PC-3 (cell line): Measurements from ENCODE around the gene CLEC5A.

Experiments
- CTCF ChIP-seq: fragments of 300-600 bp; sonication (generic); conservative IDR thresholded peaks from 2 replicates; pipeline ENCODE4 v1.5.1; 2017; ENCODE audit warnings: antibody characterized with exemption, low read depth, mild to moderate bottlenecking, low read length
- EZH2 ChIP-seq: fragments of 300-600 bp; sonication (generic); IDR thresholded peaks from one replicate; pipeline ENCODE4 v1.6.1; 2017; ENCODE audit warnings: antibody characterized with exemption, mild to moderate bottlenecking, low read length; ENCODE audit not compliant: unreplicated experiment
- EZH2phosphoT487 ChIP-seq: fragments of 300-600 bp; sonication (generic); IDR thresholded peaks from 2 replicates; pipeline ENCODE4 v1.6.1; 2018; ENCODE audit warnings: mild to moderate bottlenecking, antibody characterized with exemption, low read length, borderline replicate concordance

- TF ChIP-seq CTCF (no peak), EZH2 (no peak), EZH2phosphoT487 (no peak)
These were observed 31.6 kb upstream of the CLEC5A start for GRCh38 chr7:141978351-141978750.
